HG02840 (cell line): ENCODE data around the gene NPC2.
"Not testable (repeated sequence)": the region's sequence is repeated elsewhere in the genome, so short reads cannot be mapped to it uniquely, and the experiment has no call there.

Experiments used
- ATAC-seq: cut with Tn5 transposase; IDR thresholded peaks from one replicate; pipeline ENCODE4 v1.9.1; 2021; ENCODE audit warnings: mild to moderate bottlenecking, moderate library complexity, moderate number of reproducible peaks; ENCODE audit not compliant: unreplicated experiment, low FRiP score

NPC2 gene

GRCh38 chr14:74475678-74476077 is 17.4 kb downstream of the NPC2 start:
- ATAC-seq = no peak

- no peak for ATAC-seq
These were observed 18.7 kb downstream of the NPC2 start for GRCh38 chr14:74474376-74474775.

GRCh38 chr14:74472601-74473000 is 20.5 kb downstream of the NPC2 start:
- no peak for ATAC-seq

- no peak for ATAC-seq
These were observed 23.3 kb downstream of the NPC2 start for GRCh38 chr14:74469548-74470518.

- no peak for ATAC-seq
These were observed 24.6 kb downstream of the NPC2 start for GRCh38 chr14:74468513-74468912.

- ATAC-seq = no peak
These were observed 27.8 kb downstream of the NPC2 start for GRCh38 chr14:74465335-74465734.

- ATAC-seq = no peak
These were observed 28.3 kb downstream of the NPC2 start for GRCh38 chr14:74464785-74465184.

GRCh38 chr14:74463697-74464096 is 29.4 kb downstream of the NPC2 start:
- ATAC-seq = no peak

GRCh38 chr14:74462993-74463392 is 30.1 kb downstream of the NPC2 start:
- ATAC-seq = no peak

- no peak for ATAC-seq
These were observed 33.1 kb downstream of the NPC2 start for GRCh38 chr14:74459976-74460375.

GRCh38 chr14:74459289-74459946 is 33.7 kb downstream of the NPC2 start:
- no peak for ATAC-seq

GRCh38 chr14:74457565-74457895 is 35.6 kb downstream of the NPC2 start:
- no peak for ATAC-seq

GRCh38 chr14:74456684-74457564 is 36.2 kb downstream of the NPC2 start:
- no peak for ATAC-seq

- not testable (repeated sequence) for ATAC-seq
These were observed 38.7 kb downstream of the NPC2 start for GRCh38 chr14:74454397-74454796.

GRCh38 chr14:74444866-74445265 is 48.2 kb downstream of the NPC2 start:
- no peak for ATAC-seq

GRCh38 chr14:74442757-74443156 is 50.3 kb downstream of the NPC2 start:
- ATAC-seq = no peak

GRCh38 chr14:74441113-74441512 is 52.0 kb downstream of the NPC2 start:
- ATAC-seq = no peak

- ATAC-seq = no peak
These were observed 54.7 kb downstream of the NPC2 start for GRCh38 chr14:74438351-74438915.

- no peak for ATAC-seq
These were observed 55.5 kb downstream of the NPC2 start for GRCh38 chr14:74437496-74438053.

GRCh38 chr14:74434294-74434693 is 58.8 kb downstream of the NPC2 start:
- no peak for ATAC-seq
